ENCODE results near the gene DCLK1. TPM values are rescaled to one million over a fixed set of nuclear protein-coding genes. Genes with fewer than 3 reads are reported as not detected.

The DCLK1 gene
- total RNA-seq, 1 donor from 2014 or later, result 22.4 TPM

DNA sequence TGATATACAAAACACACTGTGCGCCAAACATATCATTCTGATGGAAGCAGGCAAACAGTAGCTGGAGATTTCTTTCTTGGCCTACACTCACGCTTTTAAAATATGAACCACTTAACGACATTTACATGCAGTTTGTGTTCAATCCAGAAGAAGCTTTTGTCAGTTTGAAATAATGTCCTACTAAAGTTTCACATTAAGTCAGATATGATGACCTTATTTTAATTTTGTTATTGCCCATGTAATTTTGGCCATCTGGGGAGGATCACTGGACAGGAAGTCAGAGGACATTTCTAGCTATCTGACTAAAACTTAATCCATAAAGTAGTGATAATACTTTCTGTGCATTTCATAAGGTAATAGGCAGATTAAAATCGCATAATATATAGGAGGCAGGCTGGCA, 98.1 kb downstream of the DCLK1 start:
- TF ChIP-seq, protein P1, sequence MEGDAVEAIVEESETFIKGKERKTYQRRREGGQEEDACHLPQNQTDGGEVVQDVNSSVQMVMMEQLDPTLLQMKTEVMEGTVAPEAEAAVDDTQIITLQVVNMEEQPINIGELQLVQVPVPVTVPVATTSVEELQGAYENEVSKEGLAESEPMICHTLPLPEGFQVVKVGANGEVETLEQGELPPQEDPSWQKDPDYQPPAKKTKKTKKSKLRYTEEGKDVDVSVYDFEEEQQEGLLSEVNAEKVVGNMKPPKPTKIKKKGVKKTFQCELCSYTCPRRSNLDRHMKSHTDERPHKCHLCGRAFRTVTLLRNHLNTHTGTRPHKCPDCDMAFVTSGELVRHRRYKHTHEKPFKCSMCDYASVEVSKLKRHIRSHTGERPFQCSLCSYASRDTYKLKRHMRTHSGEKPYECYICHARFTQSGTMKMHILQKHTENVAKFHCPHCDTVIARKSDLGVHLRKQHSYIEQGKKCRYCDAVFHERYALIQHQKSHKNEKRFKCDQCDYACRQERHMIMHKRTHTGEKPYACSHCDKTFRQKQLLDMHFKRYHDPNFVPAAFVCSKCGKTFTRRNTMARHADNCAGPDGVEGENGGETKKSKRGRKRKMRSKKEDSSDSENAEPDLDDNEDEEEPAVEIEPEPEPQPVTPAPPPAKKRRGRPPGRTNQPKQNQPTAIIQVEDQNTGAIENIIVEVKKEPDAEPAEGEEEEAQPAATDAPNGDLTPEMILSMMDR (conservative IDR thresholded peaks at IDR 0.05), result no peak
- Mint-ChIP-seq H3K36me3 (ENCODE audit: low read depth) (peaks cover 2% of the 10 kb centered on the region), H3K4me1 (peaks cover 6% of the 10 kb centered on the region), H3K27me3 (ENCODE audit: low read depth) (no peaks in the 10 kb centered on the region), H3K9me3 (no peaks in the 10 kb centered on the region), H3K27ac (ENCODE audit: unreplicated experiment) (no peak overlapping the region), H3K4me3 (no peak overlapping the region)
- DNase-seq (ENCODE audit: low read depth, low spot score), result no peak

DNA sequence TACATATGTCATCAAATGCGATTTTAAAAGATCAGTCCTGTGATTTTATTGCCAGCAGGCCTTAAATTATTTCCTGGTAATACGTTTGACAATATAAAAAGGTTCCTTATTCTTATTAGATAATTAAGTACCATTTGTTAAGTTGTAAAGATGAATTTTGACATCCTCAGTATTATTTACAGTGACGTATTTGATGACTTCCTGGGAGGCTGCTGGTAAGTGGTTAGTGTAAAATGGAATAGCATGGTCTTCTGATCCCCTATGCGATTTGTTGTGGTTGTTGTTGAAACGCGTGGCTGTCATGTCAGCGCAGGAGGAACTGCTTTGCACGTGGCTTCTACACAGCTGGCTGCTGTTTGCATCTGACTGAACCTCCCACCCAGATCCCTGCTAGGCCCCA, 99.7 kb downstream of the DCLK1 start:
- DNase-seq (ENCODE audit: low read depth, low spot score), result no peak
- no peaks in the 10 kb centered on the region for H3K9me3 Mint-ChIP-seq
- H3K4me1 Mint-ChIP-seq, result peaks cover 6% of the 10 kb centered on the region
- H3K4me3 Mint-ChIP-seq, result no peak overlapping the region
- TF ChIP-seq, protein P1 (conservative IDR thresholded peaks at IDR 0.05), result no peak
- no peak overlapping the region for H3K27ac Mint-ChIP-seq (ENCODE audit: unreplicated experiment)
- H3K27me3 Mint-ChIP-seq (ENCODE audit: low read depth), result no peaks in the 10 kb centered on the region
- H3K36me3 Mint-ChIP-seq (ENCODE audit: low read depth), result peaks cover 2% of the 10 kb centered on the region

DNA sequence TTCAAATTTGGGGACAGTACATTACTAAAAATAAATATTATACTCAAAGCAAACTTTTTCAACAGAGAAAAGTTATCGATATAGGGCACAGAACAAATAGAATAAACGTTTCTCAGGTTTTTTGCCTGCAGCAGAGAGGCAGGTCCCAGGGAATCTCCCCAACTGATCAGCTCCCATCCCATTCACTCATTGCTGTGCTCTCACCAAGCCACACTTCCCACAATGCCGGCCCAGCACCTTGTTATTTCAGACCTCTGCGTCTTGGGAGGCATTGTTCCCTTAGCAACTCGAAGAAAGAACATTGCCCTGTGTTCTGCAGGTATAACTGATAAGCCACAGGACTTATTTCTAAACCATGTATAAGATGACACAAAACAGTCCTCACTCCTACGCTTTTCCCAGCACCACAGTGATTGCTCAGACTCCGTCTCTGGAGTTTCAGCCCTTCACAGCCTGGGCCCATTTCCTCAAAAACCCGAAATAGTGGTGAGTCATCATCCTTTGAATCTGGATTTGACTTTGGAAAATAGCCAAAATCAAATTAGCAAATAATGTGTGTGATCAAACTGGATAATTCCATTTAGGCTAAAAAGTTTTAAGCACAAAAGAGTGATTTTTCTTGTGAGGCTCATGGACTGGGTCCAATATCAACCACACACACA, 100.4 kb downstream of the DCLK1 start:
- peaks cover 2% of the 10 kb centered on the region for H3K36me3 Mint-ChIP-seq (ENCODE audit: low read depth)
- TF ChIP-seq, protein P1 (conservative IDR thresholded peaks at IDR 0.05), result no peak
- no peak overlapping the region for H3K4me3 Mint-ChIP-seq
- no peaks in the 10 kb centered on the region for H3K27me3 Mint-ChIP-seq (ENCODE audit: low read depth)
- DNase-seq (ENCODE audit: low read depth, low spot score), result no peak
- H3K27ac Mint-ChIP-seq (ENCODE audit: unreplicated experiment), result peak overlapping the region; percentile 35
- H3K9me3 Mint-ChIP-seq, result peaks cover 2% of the 10 kb centered on the region
- H3K4me1 Mint-ChIP-seq, result peaks cover 6% of the 10 kb centered on the region

DNA sequence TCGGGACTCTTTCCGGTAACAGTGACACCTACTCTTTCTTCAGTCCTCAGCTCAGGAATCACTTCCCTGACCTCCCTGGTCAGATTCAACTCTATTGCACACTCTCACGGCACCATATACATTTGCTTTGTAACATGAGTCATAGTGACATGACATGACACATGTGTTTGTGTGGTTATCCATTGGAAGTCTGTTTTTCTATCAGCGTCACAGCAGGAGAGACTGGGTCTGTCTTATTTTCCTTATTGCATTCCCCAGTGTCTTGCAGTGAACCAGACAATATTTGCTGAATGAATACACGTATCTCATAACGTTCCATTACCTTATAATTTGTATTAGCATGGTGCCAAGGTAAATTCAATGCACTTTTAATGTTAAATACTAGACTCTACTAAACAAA, 102.0 kb downstream of the DCLK1 start:
- H3K36me3 Mint-ChIP-seq (ENCODE audit: low read depth), result peaks cover 2% of the 10 kb centered on the region
- H3K4me3 Mint-ChIP-seq, result no peak overlapping the region

DNA sequence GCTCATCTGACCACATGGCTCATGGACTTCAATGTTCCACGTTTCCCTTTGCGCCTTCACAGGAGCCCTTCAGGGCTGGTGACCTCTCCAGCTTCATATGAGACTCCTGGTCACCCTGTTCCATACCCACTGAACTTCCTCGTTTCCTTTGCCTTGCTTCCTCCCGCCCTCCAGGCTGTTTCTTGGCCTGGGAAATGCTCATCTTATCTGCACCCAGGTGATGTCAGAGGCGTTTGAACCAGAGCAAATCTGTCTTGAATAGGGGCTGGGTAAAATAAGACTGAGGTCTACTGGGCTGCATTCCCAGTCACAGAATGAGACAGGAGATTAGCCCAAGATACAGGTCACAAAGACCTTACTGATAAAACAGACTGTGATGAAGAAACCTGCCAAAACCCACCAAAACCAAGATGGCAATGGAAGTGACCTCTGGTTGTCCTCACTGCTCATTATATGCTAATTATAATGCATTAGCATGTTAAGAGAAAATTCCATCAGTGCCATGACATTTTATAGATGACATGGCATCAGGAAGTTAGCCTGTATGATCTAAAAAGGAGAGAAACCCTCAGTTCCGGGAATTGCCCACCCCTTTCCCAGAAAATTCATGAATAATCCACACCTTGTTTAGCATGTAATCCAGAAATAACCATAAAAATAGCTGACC, 102.7 kb downstream of the DCLK1 start:
- Mint-ChIP-seq H3K36me3 (ENCODE audit: low read depth) (peaks cover 2% of the 10 kb centered on the region), H3K27ac (ENCODE audit: unreplicated experiment) (no peak overlapping the region), H3K4me1 (no peaks in the 10 kb centered on the region)

More for the DNA sequence above, 102.0 kb downstream of the DCLK1 start:
- H3K9me3 Mint-ChIP-seq, result peaks cover 2% of the 10 kb centered on the region
- no peaks in the 10 kb centered on the region for H3K27me3 Mint-ChIP-seq (ENCODE audit: low read depth)
- TF ChIP-seq, protein P1 (conservative IDR thresholded peaks at IDR 0.05), result no peak
- no peak for DNase-seq (ENCODE audit: low read depth, low spot score)
- H3K4me1 Mint-ChIP-seq, result no peaks in the 10 kb centered on the region
- no peak overlapping the region for H3K27ac Mint-ChIP-seq (ENCODE audit: unreplicated experiment)

More for the DNA sequence above, 102.7 kb downstream of the DCLK1 start:
- Mint-ChIP-seq H3K4me3 (no peak overlapping the region), H3K9me3 (peaks cover 2% of the 10 kb centered on the region), H3K27me3 (ENCODE audit: low read depth) (no peaks in the 10 kb centered on the region)
- no peak for DNase-seq (ENCODE audit: low read depth, low spot score)
- TF ChIP-seq, protein P1 (conservative IDR thresholded peaks at IDR 0.05), result no peak
